Left lung (tissue), 10 donors: Measurements from ENCODE around the gene PRIMPOL. TPM values are rescaled to one million over a fixed set of nuclear protein-coding genes. Genes with fewer than 3 reads are reported as not detected.
A peak's percentile ranks its signal among the peaks of the same experiment; 100 is the strongest.

ENCODE experiments used
- ATAC-seq: fragments of 200-7000 bp; cut with Tn5 transposase; one replicate; pipeline ENCODE4 v1.9.1; 2020; ENCODE audit warnings: moderate library complexity
- DNase-seq, 4 donors: peaks; one replicate each; pipeline ENCODE4 v3.0.0-alpha.2; 2013 to 2020
- H3K27ac ChIP-seq, 2 donors: fragments of 200-600 bp; sonication (generic) in 1 of 2; one replicate each; pipeline versions ENCODE4 v1.5.0 to v1.8.0; 2020 to 2021
- H3K27me3 ChIP-seq, 2 donors: fragments of 200-600 bp; sonication (generic) in 1 of 2; one replicate each; pipeline versions ENCODE4 v1.5.0 to v1.8.0; 2020 to 2021
- H3K36me3 ChIP-seq, 2 donors: fragments of 200-600 bp; sonication (generic) in 1 of 2; one replicate each; pipeline versions ENCODE4 v1.5.0 to v1.8.0; 2020 to 2021
- H3K4me1 ChIP-seq, 2 donors: fragments of 200-600 bp; one replicate each; pipeline ENCODE4 v1.8.0; 2021
- H3K4me3 ChIP-seq, 2 donors: fragments of 200-600 bp; sonication (generic) in 1 of 2; one replicate each; pipeline versions ENCODE4 v1.5.0 to v1.8.0; 2020 to 2021; ENCODE audit warnings: mild to moderate bottlenecking in 1 of 2
- H3K9me3 ChIP-seq, 2 donors: fragments of 200-600 bp; sonication (generic) in 1 of 2; one replicate each; pipeline versions ENCODE4 v1.5.0 to v1.8.0; 2020 to 2021
- CTCF ChIP-seq, 2 donors: fragments of 200-600 bp; sonication (generic) in 1 of 2; IDR thresholded peaks; one replicate each; pipeline versions ENCODE4 v1.5.0 to v1.8.0; 2021; ENCODE audit warnings: antibody characterized with exemption in 2 of 2
- intact Hi-C, 2 donors: fragments of 100-400 bp; cut with DNase I; formaldehyde crosslinking; loops; one replicate each; pipeline versions ENCODE4 v1.11.2 to v1.14.2; 2022
- polyA plus RNA-seq, 6 donors: library from polyadenylated mRNA; unstranded; fragments of 120-200 nt; gene quantifications; one replicate each; pipeline ENCODE4 v1.2.1, GENCODE V29; 2013; ENCODE audit not compliant: insufficient read length in 6 of 6
- total RNA-seq, 2 donors: library from RNA; stranded (reverse); fragmentation: NEBNext Ultra II Directional; extraction: Animal tissue kit (Norgen Biotek cat#: 25700); gene quantifications; one replicate each; pipeline ENCODE4 v1.2.1, GENCODE V29; 2021
- donor health status: DM: no; HTN: yes; CAD: no.
- donor health status: DM: no; HTN: no; CAD: no.

PRIMPOL gene
- total and polyA plus RNA-seq, 8 donors, result 11.8 to 49.1 (median 40.2) TPM

- Histone ChIP-seq H3K4me1 (peaks cover 0 to 16% of the 10 kb centered on the region in 2 donors), H3K4me3 (no peak overlapping the region), H3K36me3 (peaks cover 0 to 22% of the 10 kb centered on the region in 2 donors), H3K27ac (no peak overlapping the region), H3K27me3 (no peaks in the 10 kb centered on the region), H3K9me3 (no peaks in the 10 kb centered on the region)
- ATAC-seq (no peak), DNase-seq (no peak)
- TF ChIP-seq CTCF (IDR thresholded peaks at IDR 0.05), result no peak
- intact Hi-C loops, result no loop called here
These were observed 11.4 kb downstream of the PRIMPOL start for GRCh38 chr4:184660978-184661377.

- ATAC-seq (no peak), DNase-seq (no peak)
- no peak for TF ChIP-seq CTCF (IDR thresholded peaks at IDR 0.05)
- Histone ChIP-seq H3K27ac (no peak overlapping the region), H3K4me3 (no peak overlapping the region), H3K4me1 (peaks cover 0 to 11% of the 10 kb centered on the region in 2 donors), H3K9me3 (no peaks in the 10 kb centered on the region), H3K27me3 (no peaks in the 10 kb centered on the region), H3K36me3 (peaks cover 0 to 35% of the 10 kb centered on the region in 2 donors)
- intact Hi-C loops, result no loop called here
These were observed 12.7 kb downstream of the PRIMPOL start for GRCh38 chr4:184662236-184662635.

- ATAC-seq (peak; percentile 54), DNase-seq (no peak)
- Histone ChIP-seq H3K4me3 (no peak overlapping the region), H3K4me1 (peaks cover 0 to 23% of the 10 kb centered on the region in 2 donors), H3K9me3 (no peaks in the 10 kb centered on the region), H3K27me3 (no peaks in the 10 kb centered on the region), H3K36me3 (peaks cover 0 to 43% of the 10 kb centered on the region in 2 donors), H3K27ac (no peak overlapping the region)
- no peak for TF ChIP-seq CTCF (IDR thresholded peaks at IDR 0.05)
- intact Hi-C loops, result no loop called here
These were observed 15.1 kb downstream of the PRIMPOL start for GRCh38 chr4:184664445-184665210.

GRCh38 chr4:184666670-184667069, 17.1 kb downstream of the PRIMPOL start:
- no peak overlapping the region for H3K4me3 ChIP-seq
- DNase-seq, result no peak
- no peak for ATAC-seq
- TF ChIP-seq CTCF (IDR thresholded peaks at IDR 0.05), result no peak
- peaks cover 0 to 23% of the 10 kb centered on the region in 2 donors for H3K4me1 ChIP-seq
- no peaks in the 10 kb centered on the region for H3K9me3 ChIP-seq
- H3K27ac ChIP-seq, result no peak overlapping the region
- no peaks in the 10 kb centered on the region for H3K27me3 ChIP-seq
- intact Hi-C loops, result no loop called here
- H3K36me3 ChIP-seq, result peaks cover 0 to 30% of the 10 kb centered on the region in 2 donors

GRCh38 chr4:184668096-184668495, 18.6 kb downstream of the PRIMPOL start:
- H3K27ac ChIP-seq, result peak overlapping the region in 1 of 2 donors; percentile 71
- H3K36me3 ChIP-seq, result peaks cover 0 to 41% of the 10 kb centered on the region in 2 donors
- no peaks in the 10 kb centered on the region for H3K9me3 ChIP-seq
- TF ChIP-seq CTCF (IDR thresholded peaks at IDR 0.05), result no peak
- H3K4me3 ChIP-seq, result no peak overlapping the region
- H3K4me1 ChIP-seq, result peaks cover 0 to 17% of the 10 kb centered on the region in 2 donors
- no peak for ATAC-seq
- intact Hi-C loops, result no loop called here
- no peaks in the 10 kb centered on the region for H3K27me3 ChIP-seq
- no peak for DNase-seq
